Chondrocyte (in vitro differentiated cells): ENCODE results near the gene CBFA2T2. TPM values are rescaled to one million over a fixed set of nuclear protein-coding genes. Genes with fewer than 3 reads are reported as not detected.

Source experiments
- DNase-seq: peaks from one replicate; pipeline ENCODE4 v3.0.0; 2021; ENCODE audit warnings: mixed read lengths, low spot score
- H3K27ac Mint-ChIP-seq: one replicate; pipeline ENCODE4 v1.8.0; 2021; ENCODE audit warnings: mild to moderate bottlenecking, moderate library complexity, mixed read lengths; ENCODE audit not compliant: unreplicated experiment
- H3K27me3 Mint-ChIP-seq: 2 replicates; pipeline ENCODE4 v1.8.0; 2021; ENCODE audit warnings: low read depth, mixed read lengths
- H3K36me3 Mint-ChIP-seq: 2 replicates; pipeline ENCODE4 v1.8.0; 2021; ENCODE audit warnings: low read depth, mixed read lengths
- H3K4me1 Mint-ChIP-seq: 2 replicates; pipeline ENCODE4 v1.8.0; 2021; ENCODE audit warnings: low read depth, mild to moderate bottlenecking, mixed read lengths
- H3K4me3 Mint-ChIP-seq: one replicate; pipeline ENCODE4 v1.8.0; 2021; ENCODE audit warnings: mild to moderate bottlenecking, moderate library complexity, mixed read lengths; ENCODE audit not compliant: unreplicated experiment
- H3K9me3 Mint-ChIP-seq: 2 replicates; pipeline ENCODE4 v1.8.0; 2021; ENCODE audit warnings: low read depth, mixed read lengths
- CTCF ChIP-seq: fragments of 200-600 bp; sonication (generic); IDR thresholded peaks from 2 replicates; pipeline ENCODE4 v1.5.0; 2021; ENCODE audit warnings: antibody characterized with exemption, mild to moderate bottlenecking, moderate library complexity
- total RNA-seq: library from RNA; stranded (reverse); gene quantifications from 3 replicates; pipeline ENCODE4 v1.2.1, GENCODE V29; 2021

Gene CBFA2T2
- total RNA-seq, 1 donor from 2014 or later: 23.5 TPM

GRCh38 chr20:33465481-33466302, 24.2 kb upstream of the CBFA2T2 start:
- no peak overlapping the region for H3K4me3 Mint-ChIP-seq
- no peaks in the 10 kb centered on the region for H3K4me1 Mint-ChIP-seq
- no peaks in the 10 kb centered on the region for H3K36me3 Mint-ChIP-seq
- H3K9me3 Mint-ChIP-seq: no peaks in the 10 kb centered on the region
- peaks cover 4% of the 10 kb centered on the region for H3K27me3 Mint-ChIP-seq
- TF ChIP-seq CTCF: no peak
- no peak for DNase-seq
- no peak overlapping the region for H3K27ac Mint-ChIP-seq

GRCh38 chr20:33466303-33466646, 23.6 kb upstream of the CBFA2T2 start:
- no peaks in the 10 kb centered on the region for H3K9me3 Mint-ChIP-seq
- no peak for DNase-seq
- H3K4me1 Mint-ChIP-seq: no peaks in the 10 kb centered on the region
- no peak overlapping the region for H3K4me3 Mint-ChIP-seq
- TF ChIP-seq CTCF: no peak
- H3K27me3 Mint-ChIP-seq: peaks cover 4% of the 10 kb centered on the region
- no peaks in the 10 kb centered on the region for H3K36me3 Mint-ChIP-seq
- H3K27ac Mint-ChIP-seq: no peak overlapping the region

GRCh38 chr20:33470457-33470856, 19.4 kb upstream of the CBFA2T2 start:
- TF ChIP-seq CTCF: no peak
- Mint-ChIP-seq H3K9me3 (no peaks in the 10 kb centered on the region), H3K4me1 (no peaks in the 10 kb centered on the region), H3K4me3 (no peak overlapping the region), H3K36me3 (no peaks in the 10 kb centered on the region), H3K27me3 (peaks cover 13% of the 10 kb centered on the region), H3K27ac (no peak overlapping the region)
- DNase-seq: no peak

- H3K27ac Mint-ChIP-seq: no peak overlapping the region
- H3K27me3 Mint-ChIP-seq: peaks cover 15% of the 10 kb centered on the region
- no peak overlapping the region for H3K4me3 Mint-ChIP-seq
- no peaks in the 10 kb centered on the region for H3K4me1 Mint-ChIP-seq
- TF ChIP-seq CTCF: no peak
- no peak for DNase-seq
- H3K36me3 Mint-ChIP-seq: no peaks in the 10 kb centered on the region
- H3K9me3 Mint-ChIP-seq: no peaks in the 10 kb centered on the region
Observed at GRCh38 chr20:33470866-33471265, 19.0 kb upstream of the CBFA2T2 start.

- TF ChIP-seq CTCF: no peak
- Mint-ChIP-seq H3K4me1 (no peaks in the 10 kb centered on the region), H3K27ac (no peak overlapping the region), H3K36me3 (no peaks in the 10 kb centered on the region), H3K4me3 (no peak overlapping the region), H3K27me3 (peaks cover 13% of the 10 kb centered on the region), H3K9me3 (no peaks in the 10 kb centered on the region)
- DNase-seq: no peak
Observed at GRCh38 chr20:33472868-33473435, 16.9 kb upstream of the CBFA2T2 start.
